ENCODE data around the gene CNRIP1.

CNRIP1 gene

GRCh38 chr2:68263632-68264031, 56.1 kb downstream of the CNRIP1 start:
- TF ChIP-seq TCF4 (CRISPR knock-in tag; IDR thresholded peaks at IDR 0.05; ENCODE audit: borderline replicate concordance) (no peak), BACH2 (CRISPR knock-in tag; IDR thresholded peaks at IDR 0.05; ENCODE audit: borderline replicate concordance) (no peak), PPARA (CRISPR knock-in tag; IDR thresholded peaks at IDR 0.05; ENCODE audit: borderline replicate concordance) (no peak), OSR1 (CRISPR knock-in tag; IDR thresholded peaks at IDR 0.05) (no peak), ZFP30 (CRISPR knock-in tag; IDR thresholded peaks at IDR 0.05) (no peak), PATZ1 (CRISPR knock-in tag; IDR thresholded peaks at IDR 0.05; ENCODE audit: borderline replicate concordance) (no peak), POU6F1 (CRISPR knock-in tag; IDR thresholded peaks at IDR 0.05; ENCODE audit: borderline replicate concordance, low read depth) (no peak), ZNF565 (CRISPR knock-in tag; conservative IDR thresholded peaks at IDR 0.05; ENCODE audit: low read depth) (no peak), CSDC2 (CRISPR knock-in tag; IDR thresholded peaks at IDR 0.05) (no peak), SNAI2 (CRISPR knock-in tag; IDR thresholded peaks at IDR 0.05) (no peak), ZNF8 (CRISPR knock-in tag; IDR thresholded peaks at IDR 0.05) (no peak), TOX (CRISPR knock-in tag; IDR thresholded peaks at IDR 0.05; ENCODE audit: borderline replicate concordance) (no peak), ISL1 (CRISPR knock-in tag; IDR thresholded peaks at IDR 0.05) (no peak), ZFP3 (CRISPR knock-in tag; IDR thresholded peaks at IDR 0.05) (no peak), GLIS3 (CRISPR knock-in tag; IDR thresholded peaks at IDR 0.05) (no peak), CSRNP3 (CRISPR knock-in tag; IDR thresholded peaks at IDR 0.05) (no peak), ESRRG (CRISPR knock-in tag; IDR thresholded peaks at IDR 0.05) (no peak), RARB (CRISPR knock-in tag; IDR thresholded peaks at IDR 0.05) (no peak)
- no peak for ATAC-seq

GRCh38 chr2:68258851-68259250, 60.9 kb downstream of the CNRIP1 start:
- peak; percentile 50; the same call in 2 of the 3 replicates for ATAC-seq
- no peak for TF ChIP-seq TSHZ2 (CRISPR knock-in tag; IDR thresholded peaks at IDR 0.05)
- TF ChIP-seq ZFP30 (CRISPR knock-in tag; IDR thresholded peaks at IDR 0.05) = no peak
- TF ChIP-seq ZNF8 (CRISPR knock-in tag; IDR thresholded peaks at IDR 0.05) = no peak
- TF ChIP-seq OSR1 (CRISPR knock-in tag; IDR thresholded peaks at IDR 0.05) = no peak
- TF ChIP-seq ISL1 (CRISPR knock-in tag; IDR thresholded peaks at IDR 0.05) = no peak
- no peak for TF ChIP-seq ZFP3 (CRISPR knock-in tag; IDR thresholded peaks at IDR 0.05)
- no peak for TF ChIP-seq SNAI2 (CRISPR knock-in tag; IDR thresholded peaks at IDR 0.05)
- TF ChIP-seq ZNF565 (CRISPR knock-in tag; conservative IDR thresholded peaks at IDR 0.05; ENCODE audit: low read depth) = no peak
- no peak for TF ChIP-seq POU6F1 (CRISPR knock-in tag; IDR thresholded peaks at IDR 0.05; ENCODE audit: borderline replicate concordance, low read depth)
- no peak for TF ChIP-seq TOX (CRISPR knock-in tag; IDR thresholded peaks at IDR 0.05; ENCODE audit: borderline replicate concordance)

GRCh38 chr2:68256093-68256450, 63.7 kb downstream of the CNRIP1 start:
- ATAC-seq = no peak
- TF ChIP-seq PATZ1 (CRISPR knock-in tag; IDR thresholded peaks at IDR 0.05; ENCODE audit: borderline replicate concordance) (no peak), ZNF565 (CRISPR knock-in tag; conservative IDR thresholded peaks at IDR 0.05; ENCODE audit: low read depth) (no peak), GLIS3 (CRISPR knock-in tag; IDR thresholded peaks at IDR 0.05) (no peak)
